AG04450 (cell line): ENCODE measurements around the gene GRN. TPM values are rescaled to one million over a fixed set of nuclear protein-coding genes. Genes with fewer than 3 reads are reported as not detected.

ENCODE experiments used
- CTCF ChIA-PET: fragments of 300-600, 350-600 bp; formaldehyde crosslinking; extraction: SDS; loops from one replicate; lab custom pipeline; 2022; ENCODE audit warnings: antibody characterized with exemption, inconsistent platforms; lab: Charles Lee
- POLR2A ChIA-PET: fragments of 350-600 bp; formaldehyde crosslinking; extraction: SDS; loops from one replicate; lab custom pipeline; 2021; ENCODE audit warnings: antibody characterized with exemption, inconsistent platforms; lab: Yijun Ruan, JAX
- DNase-seq: peaks from one replicate; pipeline ENCODE4 v3.0.0-alpha.2; 2011; ENCODE audit warnings: low read depth, low spot score
- H3K27ac ChIP-seq: one replicate; pipeline ENCODE4 v1.5.1; 2012; ENCODE audit warnings: low read depth, low read length, control low read depth
- H3K27me3 ChIP-seq: one replicate; pipeline ENCODE4 v1.6.0; 2012; ENCODE audit warnings: low read length; ENCODE audit not compliant: control insufficient read depth, insufficient read depth
- H3K4me3 ChIP-seq: 2 replicates; pipeline ENCODE4 v1.5.1; 2011; ENCODE audit warnings: mild to moderate bottlenecking, low read depth, low read length, control low read depth
- H3K9me3 ChIP-seq: 2 replicates; pipeline ENCODE4 v1.5.1; 2012; ENCODE audit warnings: low read length; ENCODE audit not compliant: control insufficient read depth, insufficient read depth
- CTCF ChIP-seq: IDR thresholded peaks from 2 replicates; pipeline ENCODE4 v1.5.1; 2011; ENCODE audit warnings: low read depth, low read length, control low read depth, inconsistent platforms
- polyA plus RNA-seq: library from polyadenylated mRNA; depleted of rRNA; stranded (reverse); fragments of >200 nt; gene quantifications from 2 replicates; pipeline ENCODE4 v1.2.3, GENCODE V29; 2011

GRN gene
- polyA plus RNA-seq, 1 experiment: 203 TPM

- CTCF ChIA-PET: interaction anchor here (0.6 kb wide), 1 partner anchor 89 kb away, joined by 3 read pairs; no protein-coding TSS in a partner anchor
- Histone ChIP-seq H3K4me3 (no peak overlapping the region), H3K27me3 (peaks cover 54% of the 10 kb centered on the region), H3K9me3 (no peaks in the 10 kb centered on the region; the same call in 1 of the 2 replicates), H3K27ac (no peak overlapping the region)
- no peak for TF ChIP-seq CTCF
- no peak for DNase-seq
- POLR2A ChIA-PET: no interaction called here
Observed at GRCh38 chr17:44310609-44311376, 34.3 kb upstream of the GRN start.

GRCh38 chr17:44311562-44312181 lies 33.4 kb upstream of the GRN start:
- TF ChIP-seq CTCF: no peak
- peaks cover 3% of the 10 kb centered on the region; the same call in 1 of the 2 replicates for H3K9me3 ChIP-seq
- H3K27ac ChIP-seq: no peak overlapping the region
- ChIA-PET CTCF (interaction anchor here (0.6 kb wide), 1 partner anchor 90 kb away, joined by 3 read pairs; no protein-coding TSS in a partner anchor), POLR2A (no interaction called here)
- no peak for DNase-seq
- peaks cover 63% of the 10 kb centered on the region for H3K27me3 ChIP-seq
- no peak overlapping the region for H3K4me3 ChIP-seq

- CTCF ChIA-PET: interaction anchor here (0.5 kb wide), 1 partner anchor 10 kb away, joined by 3 read pairs; no protein-coding TSS in a partner anchor
- DNase-seq: no peak
- TF ChIP-seq CTCF: no peak
Observed at GRCh38 chr17:44312396-44313104, 32.6 kb upstream of the GRN start.

GRCh38 chr17:44314031-44314430 lies 31.1 kb upstream of the GRN start:
- POLR2A ChIA-PET: interaction anchor here (0.6 to 0.7 kb wide), 2 partner anchors 104 to 145 kb away, joined by 3 read pairs; no protein-coding TSS in a partner anchor
- H3K27me3 ChIP-seq: peaks cover 57% of the 10 kb centered on the region
- CTCF ChIA-PET: no interaction called here

More at GRCh38 chr17:44312396-44313104, 32.6 kb upstream of the GRN start:
- POLR2A ChIA-PET: no interaction called here
- peaks cover 61% of the 10 kb centered on the region for H3K27me3 ChIP-seq
- H3K9me3 ChIP-seq: peaks cover 3% of the 10 kb centered on the region; the same call in 1 of the 2 replicates
- H3K27ac ChIP-seq: no peak overlapping the region
- no peak overlapping the region for H3K4me3 ChIP-seq

More at GRCh38 chr17:44314031-44314430, 31.1 kb upstream of the GRN start:
- no peak for DNase-seq
- H3K4me3 ChIP-seq: no peak overlapping the region
- TF ChIP-seq CTCF: no peak
- H3K27ac ChIP-seq: no peak overlapping the region
- H3K9me3 ChIP-seq: peaks cover 3% of the 10 kb centered on the region; the same call in 1 of the 2 replicates
